ENCODE data around the gene PLCL1.

DNA sequence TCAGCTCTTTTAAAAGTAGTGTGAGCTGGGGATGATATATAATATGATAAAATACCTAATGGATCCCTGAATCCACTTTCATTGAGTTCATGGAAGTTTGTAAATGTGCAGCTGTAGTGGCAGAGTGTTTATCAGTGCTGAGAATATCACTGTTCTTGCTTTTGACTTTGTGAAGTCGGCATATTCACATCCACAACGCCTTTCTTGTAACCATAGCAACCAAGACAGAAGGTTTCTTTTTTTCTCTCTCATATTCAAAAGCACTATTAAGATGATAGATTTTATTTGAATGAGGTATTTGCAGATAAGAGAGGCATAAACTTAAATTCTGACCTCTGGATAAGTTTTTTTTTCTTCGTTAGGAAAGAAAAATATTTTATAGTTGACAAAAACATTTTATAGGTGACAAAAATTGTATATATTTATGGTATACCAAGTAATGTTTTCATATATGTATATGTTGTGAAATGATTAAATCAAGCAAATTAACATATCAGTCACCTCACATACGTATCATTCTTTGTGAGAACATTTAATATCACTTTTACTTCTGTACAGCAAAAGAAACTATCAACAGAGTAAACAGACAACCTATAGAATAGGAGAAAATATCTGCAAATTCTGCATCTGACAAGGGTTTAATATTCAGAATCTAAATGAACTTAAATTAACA, 130.0 kb downstream of the PLCL1 start:
- TF ChIP-seq, protein P1, sequence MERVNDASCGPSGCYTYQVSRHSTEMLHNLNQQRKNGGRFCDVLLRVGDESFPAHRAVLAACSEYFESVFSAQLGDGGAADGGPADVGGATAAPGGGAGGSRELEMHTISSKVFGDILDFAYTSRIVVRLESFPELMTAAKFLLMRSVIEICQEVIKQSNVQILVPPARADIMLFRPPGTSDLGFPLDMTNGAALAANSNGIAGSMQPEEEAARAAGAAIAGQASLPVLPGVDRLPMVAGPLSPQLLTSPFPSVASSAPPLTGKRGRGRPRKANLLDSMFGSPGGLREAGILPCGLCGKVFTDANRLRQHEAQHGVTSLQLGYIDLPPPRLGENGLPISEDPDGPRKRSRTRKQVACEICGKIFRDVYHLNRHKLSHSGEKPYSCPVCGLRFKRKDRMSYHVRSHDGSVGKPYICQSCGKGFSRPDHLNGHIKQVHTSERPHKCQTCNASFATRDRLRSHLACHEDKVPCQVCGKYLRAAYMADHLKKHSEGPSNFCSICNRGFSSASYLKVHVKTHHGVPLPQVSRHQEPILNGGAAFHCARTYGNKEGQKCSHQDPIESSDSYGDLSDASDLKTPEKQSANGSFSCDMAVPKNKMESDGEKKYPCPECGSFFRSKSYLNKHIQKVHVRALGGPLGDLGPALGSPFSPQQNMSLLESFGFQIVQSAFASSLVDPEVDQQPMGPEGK (CRISPR knock-in tag; IDR thresholded peaks at IDR 0.05; ENCODE audit: borderline replicate concordance) = no peak
- TF ChIP-seq ZFP30 (CRISPR knock-in tag; IDR thresholded peaks at IDR 0.05) (no peak), CSDC2 (CRISPR knock-in tag; IDR thresholded peaks at IDR 0.05) (no peak), ZC3H10 (CRISPR knock-in tag; IDR thresholded peaks at IDR 0.05) (no peak), PPARA (CRISPR knock-in tag; IDR thresholded peaks at IDR 0.05; ENCODE audit: borderline replicate concordance) (no peak), OSR1 (CRISPR knock-in tag; IDR thresholded peaks at IDR 0.05) (no peak), ZNF8 (CRISPR knock-in tag; IDR thresholded peaks at IDR 0.05) (no peak), ZNF70 (CRISPR knock-in tag; IDR thresholded peaks at IDR 0.05) (no peak), ESRRG (CRISPR knock-in tag; IDR thresholded peaks at IDR 0.05) (no peak), ISL1 (CRISPR knock-in tag; IDR thresholded peaks at IDR 0.05) (no peak), SNAI2 (CRISPR knock-in tag; IDR thresholded peaks at IDR 0.05) (no peak)
- TF ChIP-seq, protein P2, sequence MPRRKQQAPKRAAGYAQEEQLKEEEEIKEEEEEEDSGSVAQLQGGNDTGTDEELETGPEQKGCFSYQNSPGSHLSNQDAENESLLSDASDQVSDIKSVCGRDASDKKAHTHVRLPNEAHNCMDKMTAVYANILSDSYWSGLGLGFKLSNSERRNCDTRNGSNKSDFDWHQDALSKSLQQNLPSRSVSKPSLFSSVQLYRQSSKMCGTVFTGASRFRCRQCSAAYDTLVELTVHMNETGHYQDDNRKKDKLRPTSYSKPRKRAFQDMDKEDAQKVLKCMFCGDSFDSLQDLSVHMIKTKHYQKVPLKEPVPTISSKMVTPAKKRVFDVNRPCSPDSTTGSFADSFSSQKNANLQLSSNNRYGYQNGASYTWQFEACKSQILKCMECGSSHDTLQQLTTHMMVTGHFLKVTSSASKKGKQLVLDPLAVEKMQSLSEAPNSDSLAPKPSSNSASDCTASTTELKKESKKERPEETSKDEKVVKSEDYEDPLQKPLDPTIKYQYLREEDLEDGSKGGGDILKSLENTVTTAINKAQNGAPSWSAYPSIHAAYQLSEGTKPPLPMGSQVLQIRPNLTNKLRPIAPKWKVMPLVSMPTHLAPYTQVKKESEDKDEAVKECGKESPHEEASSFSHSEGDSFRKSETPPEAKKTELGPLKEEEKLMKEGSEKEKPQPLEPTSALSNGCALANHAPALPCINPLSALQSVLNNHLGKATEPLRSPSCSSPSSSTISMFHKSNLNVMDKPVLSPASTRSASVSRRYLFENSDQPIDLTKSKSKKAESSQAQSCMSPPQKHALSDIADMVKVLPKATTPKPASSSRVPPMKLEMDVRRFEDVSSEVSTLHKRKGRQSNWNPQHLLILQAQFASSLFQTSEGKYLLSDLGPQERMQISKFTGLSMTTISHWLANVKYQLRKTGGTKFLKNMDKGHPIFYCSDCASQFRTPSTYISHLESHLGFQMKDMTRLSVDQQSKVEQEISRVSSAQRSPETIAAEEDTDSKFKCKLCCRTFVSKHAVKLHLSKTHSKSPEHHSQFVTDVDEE (CRISPR knock-in tag; IDR thresholded peaks at IDR 0.05) = no peak
- TF ChIP-seq, protein P3, sequence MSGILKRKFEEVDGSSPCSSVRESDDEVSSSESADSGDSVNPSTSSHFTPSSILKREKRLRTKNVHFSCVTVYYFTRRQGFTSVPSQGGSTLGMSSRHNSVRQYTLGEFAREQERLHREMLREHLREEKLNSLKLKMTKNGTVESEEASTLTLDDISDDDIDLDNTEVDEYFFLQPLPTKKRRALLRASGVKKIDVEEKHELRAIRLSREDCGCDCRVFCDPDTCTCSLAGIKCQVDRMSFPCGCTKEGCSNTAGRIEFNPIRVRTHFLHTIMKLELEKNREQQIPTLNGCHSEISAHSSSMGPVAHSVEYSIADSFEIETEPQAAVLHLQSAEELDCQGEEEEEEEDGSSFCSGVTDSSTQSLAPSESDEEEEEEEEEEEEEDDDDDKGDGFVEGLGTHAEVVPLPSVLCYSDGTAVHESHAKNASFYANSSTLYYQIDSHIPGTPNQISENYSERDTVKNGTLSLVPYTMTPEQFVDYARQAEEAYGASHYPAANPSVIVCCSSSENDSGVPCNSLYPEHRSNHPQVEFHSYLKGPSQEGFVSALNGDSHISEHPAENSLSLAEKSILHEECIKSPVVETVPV (CRISPR knock-in tag; IDR thresholded peaks at IDR 0.05) = no peak
- TF ChIP-seq, protein P4, sequence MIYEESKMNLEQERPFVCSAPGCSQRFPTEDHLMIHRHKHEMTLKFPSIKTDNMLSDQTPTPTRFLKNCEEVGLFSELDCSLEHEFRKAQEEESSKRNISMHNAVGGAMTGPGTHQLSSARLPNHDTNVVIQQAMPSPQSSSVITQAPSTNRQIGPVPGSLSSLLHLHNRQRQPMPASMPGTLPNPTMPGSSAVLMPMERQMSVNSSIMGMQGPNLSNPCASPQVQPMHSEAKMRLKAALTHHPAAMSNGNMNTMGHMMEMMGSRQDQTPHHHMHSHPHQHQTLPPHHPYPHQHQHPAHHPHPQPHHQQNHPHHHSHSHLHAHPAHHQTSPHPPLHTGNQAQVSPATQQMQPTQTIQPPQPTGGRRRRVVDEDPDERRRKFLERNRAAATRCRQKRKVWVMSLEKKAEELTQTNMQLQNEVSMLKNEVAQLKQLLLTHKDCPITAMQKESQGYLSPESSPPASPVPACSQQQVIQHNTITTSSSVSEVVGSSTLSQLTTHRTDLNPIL (CRISPR knock-in tag; IDR thresholded peaks at IDR 0.05; ENCODE audit: low read depth) = no peak

All from SK-N-SH treated with all-trans-retinoic acid at 6 μM for 48 hours (cell line).